ENCODE data around the gene NFASC.

NFASC gene

DNA sequence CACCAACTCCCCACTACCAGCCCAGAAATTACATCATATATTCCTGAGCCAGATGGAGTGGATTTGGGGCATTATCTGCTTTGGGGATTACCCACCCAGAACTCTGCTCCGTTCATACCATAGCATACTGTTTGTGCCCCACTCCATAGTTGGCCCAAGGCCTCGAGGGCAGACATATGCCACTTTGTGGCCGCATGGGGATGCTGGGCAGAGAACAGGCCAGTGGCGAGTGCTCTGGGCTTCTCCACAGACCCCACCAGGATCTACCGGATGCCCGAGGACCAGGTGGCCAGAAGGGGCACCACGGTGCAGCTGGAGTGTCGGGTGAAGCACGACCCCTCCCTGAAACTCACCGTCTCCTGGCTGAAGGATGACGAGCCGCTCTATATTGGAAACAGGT is 104.4 kb downstream of the NFASC start:
- no peaks in the 10 kb centered on the region for H3K9me3 ChIP-seq (ENCODE audit: control insufficient read depth, insufficient read depth, low read length)
- H3K4me1 ChIP-seq (ENCODE audit: insufficient read depth, low read length), result peaks cover 5% of the 10 kb centered on the region; the same call in 1 of the 2 replicates
- no peaks in the 10 kb centered on the region for H3K36me3 ChIP-seq (ENCODE audit: insufficient read depth, low read length)
- H3K9ac ChIP-seq (ENCODE audit: low read depth, low read length), result no peak overlapping the region

DNA sequence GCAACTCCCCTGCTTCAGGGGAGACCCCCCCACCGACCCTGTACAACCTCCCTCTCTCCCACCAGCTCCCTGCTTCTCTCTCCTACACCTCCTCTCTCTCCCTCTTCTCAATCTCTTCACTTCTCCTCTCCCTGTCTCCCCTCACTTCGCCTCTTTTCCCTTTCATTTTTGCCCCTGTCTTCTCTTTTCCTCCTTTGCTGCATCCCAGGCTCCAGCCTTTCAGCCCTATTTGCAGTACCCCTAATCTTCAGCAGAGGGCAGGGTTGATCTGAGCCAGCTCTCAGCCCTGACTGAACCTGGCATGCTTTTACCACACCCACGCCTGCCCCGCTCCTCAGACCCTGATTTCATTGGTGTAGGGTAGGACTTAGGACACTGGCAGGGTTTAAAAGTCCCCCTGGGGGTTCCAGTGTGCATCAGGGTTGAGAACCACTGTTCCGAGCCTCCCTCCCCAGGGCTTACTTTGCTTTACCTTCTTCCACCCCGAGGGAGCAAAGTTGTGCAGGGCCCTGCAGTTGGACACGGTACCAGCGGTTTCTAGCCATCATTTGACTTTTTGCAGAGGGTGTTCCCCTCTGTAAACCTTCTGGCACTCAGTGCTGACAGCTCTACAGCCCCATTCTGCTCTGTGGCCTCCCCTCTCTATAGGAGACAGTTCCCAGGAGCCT is 105.0 kb downstream of the NFASC start:
- H3K9ac ChIP-seq (ENCODE audit: low read depth, low read length), result no peak overlapping the region
- no peaks in the 10 kb centered on the region for H3K9me3 ChIP-seq (ENCODE audit: control insufficient read depth, insufficient read depth, low read length)
- peaks cover 5% of the 10 kb centered on the region; the same call in 1 of the 2 replicates for H3K4me1 ChIP-seq (ENCODE audit: insufficient read depth, low read length)
- no peaks in the 10 kb centered on the region for H3K36me3 ChIP-seq (ENCODE audit: insufficient read depth, low read length)

DNA sequence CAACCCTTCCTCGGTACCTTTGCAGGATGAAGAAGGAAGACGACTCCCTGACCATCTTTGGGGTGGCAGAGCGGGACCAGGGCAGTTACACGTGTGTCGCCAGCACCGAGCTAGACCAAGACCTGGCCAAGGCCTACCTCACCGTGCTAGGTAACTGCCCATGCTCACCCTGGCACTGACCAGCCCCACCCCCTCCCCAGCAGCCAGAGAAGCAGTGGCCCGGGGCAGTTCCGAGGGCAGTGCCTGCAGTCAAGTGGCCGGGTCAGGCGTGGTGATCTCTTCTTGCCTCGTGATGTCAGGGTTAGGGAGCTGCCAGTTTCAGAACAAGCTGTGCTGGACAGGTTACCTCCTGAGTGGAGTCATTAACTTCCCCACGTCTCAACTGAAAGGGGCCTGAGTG is 106.0 kb downstream of the NFASC start:
- Histone ChIP-seq H3K4me1 (ENCODE audit: insufficient read depth, low read length) (peaks cover 4% of the 10 kb centered on the region; the same call in 1 of the 2 replicates), H3K9ac (ENCODE audit: low read depth, low read length) (no peak overlapping the region), H3K36me3 (ENCODE audit: insufficient read depth, low read length) (no peaks in the 10 kb centered on the region), H3K9me3 (ENCODE audit: control insufficient read depth, insufficient read depth, low read length) (no peaks in the 10 kb centered on the region)

DNA sequence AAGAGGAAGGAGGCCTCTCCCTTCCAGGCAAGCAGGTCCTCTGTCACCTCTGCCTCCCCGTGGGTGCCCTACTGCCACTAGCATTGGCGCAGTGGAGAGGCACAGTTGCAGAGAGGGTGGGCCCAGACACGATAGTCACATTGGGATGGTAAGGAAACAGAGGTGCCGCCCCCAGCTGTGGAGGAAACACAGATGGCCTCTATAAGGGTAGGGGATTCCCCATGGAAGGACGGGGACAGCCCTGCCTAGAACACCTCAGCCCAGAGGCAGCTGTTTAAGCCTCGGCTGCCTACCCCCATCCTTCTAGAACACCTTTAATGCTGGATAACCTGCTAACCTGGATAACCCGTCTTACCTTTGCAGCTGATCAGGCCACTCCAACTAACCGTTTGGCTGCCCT is 106.7 kb downstream of the NFASC start:
- Histone ChIP-seq H3K4me1 (ENCODE audit: insufficient read depth, low read length) (no peaks in the 10 kb centered on the region), H3K36me3 (ENCODE audit: insufficient read depth, low read length) (no peaks in the 10 kb centered on the region), H3K9me3 (ENCODE audit: control insufficient read depth, insufficient read depth, low read length) (no peaks in the 10 kb centered on the region), H3K9ac (ENCODE audit: low read depth, low read length) (no peak overlapping the region)

DNA sequence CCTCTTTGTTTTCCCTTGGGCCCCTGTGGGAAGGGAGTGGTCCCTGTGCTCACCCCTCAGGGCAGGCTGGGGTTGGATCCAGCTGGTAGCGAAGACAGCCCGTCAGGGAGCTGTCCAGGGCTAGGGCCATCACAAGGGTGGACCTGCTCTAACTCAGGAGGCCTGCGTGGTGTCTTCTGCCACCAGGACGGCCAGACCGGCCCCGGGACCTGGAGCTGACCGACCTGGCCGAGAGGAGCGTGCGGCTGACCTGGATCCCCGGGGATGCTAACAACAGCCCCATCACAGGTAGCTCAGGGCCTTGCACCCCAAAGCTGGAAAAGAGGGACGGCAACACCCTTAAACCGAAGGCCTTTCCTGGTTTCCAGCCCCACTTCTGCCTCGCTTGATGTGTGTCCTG is 108.1 kb downstream of the NFASC start:
- Histone ChIP-seq H3K4me1 (ENCODE audit: insufficient read depth, low read length) (no peaks in the 10 kb centered on the region), H3K9me3 (ENCODE audit: control insufficient read depth, insufficient read depth, low read length) (no peaks in the 10 kb centered on the region), H3K36me3 (ENCODE audit: insufficient read depth, low read length) (no peaks in the 10 kb centered on the region), H3K9ac (ENCODE audit: low read depth, low read length) (no peak overlapping the region)

DNA sequence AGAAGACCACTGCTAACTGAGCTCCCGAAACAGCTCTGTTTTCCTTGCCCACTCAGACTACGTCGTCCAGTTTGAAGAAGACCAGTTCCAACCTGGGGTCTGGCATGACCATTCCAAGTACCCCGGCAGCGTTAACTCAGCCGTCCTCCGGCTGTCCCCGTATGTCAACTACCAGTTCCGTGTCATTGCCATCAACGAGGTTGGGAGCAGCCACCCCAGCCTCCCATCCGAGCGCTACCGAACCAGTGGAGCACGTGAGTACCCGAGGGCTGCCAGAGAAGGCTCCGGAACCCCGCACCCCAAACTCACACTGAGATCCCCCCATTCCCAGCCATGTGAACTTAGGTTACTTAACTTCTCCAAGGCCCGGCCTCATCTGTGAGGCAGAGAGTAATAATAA is 108.6 kb downstream of the NFASC start:
- H3K36me3 ChIP-seq (ENCODE audit: insufficient read depth, low read length), result no peaks in the 10 kb centered on the region
- H3K4me1 ChIP-seq (ENCODE audit: insufficient read depth, low read length), result no peaks in the 10 kb centered on the region
- no peak overlapping the region for H3K9ac ChIP-seq (ENCODE audit: low read depth, low read length)
- no peaks in the 10 kb centered on the region for H3K9me3 ChIP-seq (ENCODE audit: control insufficient read depth, insufficient read depth, low read length)

DNA sequence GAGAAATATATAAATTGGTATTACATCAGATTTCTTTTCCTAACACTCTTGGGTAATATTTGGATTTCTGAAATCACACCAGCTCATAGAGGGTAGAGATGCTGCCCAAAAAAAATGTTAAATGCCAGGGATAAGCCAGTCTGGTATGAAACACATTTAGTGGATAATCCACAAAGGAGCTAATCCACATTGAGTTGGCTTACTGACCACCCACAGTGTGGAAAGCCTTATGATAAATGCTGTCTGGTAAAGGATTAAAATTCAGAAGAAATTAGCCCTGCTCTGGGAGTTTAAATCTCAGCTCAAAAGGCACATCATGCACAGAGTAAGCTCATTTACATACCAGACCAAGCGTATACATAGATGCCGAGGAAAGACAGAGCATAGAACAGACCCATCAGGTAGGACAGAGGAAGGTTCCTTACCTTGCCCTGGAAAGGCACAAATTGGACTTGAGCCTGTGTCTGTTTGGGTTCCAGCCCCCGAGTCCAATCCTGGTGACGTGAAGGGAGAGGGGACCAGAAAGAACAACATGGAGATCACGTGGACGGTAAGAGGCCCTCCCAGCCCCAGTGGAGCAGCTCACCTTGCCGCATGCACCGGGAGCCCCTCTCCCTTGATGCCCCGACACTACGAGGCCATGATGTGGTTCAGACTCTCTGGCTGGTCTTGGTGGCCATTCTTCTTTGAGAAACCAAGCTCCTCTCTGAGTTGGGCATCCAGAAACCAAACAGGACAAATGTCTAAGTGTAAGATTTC is 109.4 kb downstream of the NFASC start:
- Histone ChIP-seq H3K9ac (ENCODE audit: low read depth, low read length) (no peak overlapping the region), H3K36me3 (ENCODE audit: insufficient read depth, low read length) (no peaks in the 10 kb centered on the region), H3K9me3 (ENCODE audit: control insufficient read depth, insufficient read depth, low read length) (no peaks in the 10 kb centered on the region), H3K4me1 (ENCODE audit: insufficient read depth, low read length) (no peaks in the 10 kb centered on the region)

DNA sequence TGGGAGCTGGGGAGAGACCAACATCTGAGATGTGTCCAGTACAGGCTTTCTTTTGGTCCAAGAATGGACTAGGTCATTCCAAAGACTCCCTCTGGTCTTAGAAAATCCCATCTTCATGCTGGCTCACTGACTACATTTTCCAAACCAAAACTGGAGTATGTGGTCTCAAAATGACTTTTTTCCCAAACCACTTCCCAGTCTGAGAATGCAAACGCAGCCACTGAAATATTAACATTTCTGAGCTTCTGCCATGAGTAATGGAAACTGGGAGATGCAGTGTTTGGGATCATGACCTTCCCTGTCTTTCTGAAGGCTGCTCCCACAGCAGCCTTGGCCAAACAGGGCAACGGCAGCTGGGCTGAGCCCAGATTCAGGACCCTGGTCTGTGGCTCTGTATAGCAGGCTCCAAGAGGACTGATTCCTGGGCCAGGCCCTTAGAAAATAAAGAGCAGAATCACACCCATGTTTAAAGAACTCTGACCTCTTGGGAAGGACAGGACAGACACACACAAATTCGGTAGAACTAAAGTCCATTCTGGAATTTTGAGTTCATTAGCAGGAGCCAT is 110.3 kb downstream of the NFASC start:
- Histone ChIP-seq H3K36me3 (ENCODE audit: insufficient read depth, low read length) (no peaks in the 10 kb centered on the region), H3K9me3 (ENCODE audit: control insufficient read depth, insufficient read depth, low read length) (no peaks in the 10 kb centered on the region), H3K9ac (ENCODE audit: low read depth, low read length) (no peak overlapping the region), H3K4me1 (ENCODE audit: insufficient read depth, low read length) (no peaks in the 10 kb centered on the region)

DNA sequence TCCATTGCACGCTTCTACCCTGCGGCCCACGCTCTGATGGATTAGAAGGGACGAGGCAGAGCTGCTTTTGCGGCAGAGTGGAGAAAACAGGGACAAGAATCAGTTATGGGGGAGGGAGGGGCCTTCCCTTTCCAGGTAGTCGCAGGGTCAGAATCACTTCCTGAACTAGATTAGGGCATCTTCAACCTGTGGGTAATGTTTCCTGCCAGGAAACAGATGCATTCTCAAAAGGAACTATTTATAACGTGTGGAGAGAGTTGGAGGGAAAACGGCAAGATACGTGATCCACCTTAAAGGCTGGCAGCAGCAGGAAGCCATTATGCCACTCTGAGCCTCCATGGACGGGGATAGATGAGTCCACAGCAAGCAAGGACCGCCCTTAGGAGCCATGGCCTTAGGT is 112.5 kb downstream of the NFASC start:
- no peak overlapping the region for H3K9ac ChIP-seq (ENCODE audit: low read depth, low read length)
- no peaks in the 10 kb centered on the region for H3K9me3 ChIP-seq (ENCODE audit: control insufficient read depth, insufficient read depth, low read length)

DNA sequence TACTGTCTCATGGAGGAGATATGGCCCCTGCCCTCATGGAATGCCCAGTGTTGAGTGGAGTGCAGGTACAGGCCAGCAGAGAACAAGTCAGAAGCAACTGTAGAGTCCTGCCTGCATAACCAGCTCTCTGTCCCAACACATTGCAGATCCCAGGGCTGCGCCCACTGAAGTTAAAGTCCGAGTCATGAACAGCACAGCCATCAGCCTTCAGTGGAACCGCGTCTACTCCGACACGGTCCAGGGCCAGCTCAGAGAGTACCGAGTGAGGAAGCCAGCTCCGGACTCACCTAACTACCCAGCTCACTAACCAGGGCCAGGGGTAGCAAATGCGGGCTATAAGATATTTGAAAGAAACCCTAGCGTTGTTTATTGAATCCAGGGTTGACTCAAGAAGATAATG is 113.2 kb downstream of the NFASC start:
- Histone ChIP-seq H3K9ac (ENCODE audit: low read depth, low read length) (no peak overlapping the region), H3K4me1 (ENCODE audit: insufficient read depth, low read length) (no peaks in the 10 kb centered on the region), H3K9me3 (ENCODE audit: control insufficient read depth, insufficient read depth, low read length) (no peaks in the 10 kb centered on the region)

More for the DNA sequence above, 112.5 kb downstream of the NFASC start:
- H3K4me1 ChIP-seq (ENCODE audit: insufficient read depth, low read length), result no peaks in the 10 kb centered on the region
- H3K36me3 ChIP-seq (ENCODE audit: insufficient read depth, low read length), result no peaks in the 10 kb centered on the region

DNA sequence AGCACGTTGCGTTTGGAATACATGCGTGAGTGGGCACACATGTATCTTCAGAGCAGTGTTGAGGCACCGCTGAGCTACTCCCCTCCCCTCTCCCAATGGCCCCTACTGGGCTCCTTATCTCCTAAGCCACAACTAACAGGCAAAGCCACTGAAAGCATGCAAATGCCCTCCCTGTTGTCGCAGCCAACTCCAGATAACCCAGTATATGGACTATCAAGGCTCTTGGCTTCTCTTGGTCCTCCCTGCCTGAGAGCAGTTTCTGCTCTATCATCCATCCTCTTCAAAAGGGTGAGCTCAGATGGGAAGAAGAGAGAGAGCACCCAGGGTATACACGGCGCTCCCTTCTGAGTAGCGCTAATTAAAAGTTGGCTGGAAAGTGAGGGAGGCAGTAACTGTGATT is 113.8 kb downstream of the NFASC start:
- H3K36me3 ChIP-seq (ENCODE audit: insufficient read depth, low read length), result no peaks in the 10 kb centered on the region

More for the DNA sequence above, 113.2 kb downstream of the NFASC start:
- no peaks in the 10 kb centered on the region for H3K36me3 ChIP-seq (ENCODE audit: insufficient read depth, low read length)

DNA sequence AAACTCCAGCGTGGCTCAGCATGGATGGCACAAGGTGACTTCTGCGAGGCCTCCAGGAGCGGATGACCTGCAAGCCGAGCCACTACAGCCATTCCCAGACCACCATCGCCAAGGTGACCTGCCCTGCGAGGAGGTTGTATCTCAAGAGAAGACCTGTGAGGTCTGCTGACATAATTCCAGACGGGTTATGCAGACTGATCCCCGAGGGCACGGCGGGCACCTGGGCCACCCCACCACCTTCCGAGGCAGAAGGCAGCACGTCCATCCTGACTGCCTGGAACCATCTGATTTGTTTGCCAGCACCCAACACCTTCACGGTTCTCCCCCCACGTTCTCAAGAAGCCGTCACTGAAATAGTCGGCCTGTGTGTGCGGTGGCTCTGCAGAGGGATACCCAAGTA is 115.5 kb downstream of the NFASC start:
- Histone ChIP-seq H3K4me1 (ENCODE audit: insufficient read depth, low read length) (peaks cover 15% of the 10 kb centered on the region), H3K36me3 (ENCODE audit: insufficient read depth, low read length) (no peaks in the 10 kb centered on the region), H3K9me3 (ENCODE audit: control insufficient read depth, insufficient read depth, low read length) (no peaks in the 10 kb centered on the region), H3K9ac (ENCODE audit: low read depth, low read length) (no peak overlapping the region)

More for the DNA sequence above, 113.8 kb downstream of the NFASC start:
- Histone ChIP-seq H3K4me1 (ENCODE audit: insufficient read depth, low read length) (peaks cover 1% of the 10 kb centered on the region; the same call in 1 of the 2 replicates), H3K9me3 (ENCODE audit: control insufficient read depth, insufficient read depth, low read length) (no peaks in the 10 kb centered on the region), H3K9ac (ENCODE audit: low read depth, low read length) (no peak overlapping the region)

DNA sequence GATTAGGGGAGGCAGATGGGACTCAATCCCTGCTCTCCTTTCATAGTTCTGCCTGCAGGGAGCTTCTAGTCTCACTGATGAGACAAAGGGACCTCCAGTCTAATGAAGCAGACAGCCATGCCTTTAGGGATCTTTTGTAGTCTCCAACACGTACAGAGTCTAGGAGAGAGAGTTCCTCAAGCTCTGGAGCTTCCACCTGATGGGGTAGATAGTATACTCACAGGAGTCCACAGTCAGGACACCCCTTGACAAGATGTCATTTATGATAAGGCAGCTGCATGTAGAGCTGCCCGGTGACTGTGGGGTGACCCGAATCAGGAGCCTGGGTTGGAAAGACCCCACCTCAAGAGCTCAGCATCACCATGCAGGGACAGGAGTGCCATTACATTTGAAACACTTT is 117.0 kb downstream of the NFASC start:
- Histone ChIP-seq H3K9ac (ENCODE audit: low read depth, low read length) (no peak overlapping the region), H3K9me3 (ENCODE audit: control insufficient read depth, insufficient read depth, low read length) (no peaks in the 10 kb centered on the region), H3K36me3 (ENCODE audit: insufficient read depth, low read length) (no peaks in the 10 kb centered on the region)

DNA sequence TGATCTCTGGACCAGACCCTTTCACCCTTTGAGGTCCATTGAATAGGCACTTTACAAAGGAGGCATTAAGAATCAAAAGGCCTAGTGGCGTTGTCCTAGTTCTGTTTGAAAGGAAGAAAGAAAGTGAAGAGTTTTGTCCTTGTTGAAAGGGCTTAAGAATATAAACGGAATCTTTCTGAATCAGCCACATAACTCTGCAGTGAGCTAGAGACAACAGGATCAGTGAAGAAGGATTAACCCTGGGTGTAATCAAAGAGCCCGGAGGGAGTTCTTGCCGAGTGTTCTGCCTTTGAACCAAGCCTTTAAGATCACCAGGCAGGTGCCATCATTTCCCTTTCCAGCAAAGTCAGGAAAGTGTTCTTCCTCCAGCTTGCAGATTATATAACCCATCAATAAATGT is 117.5 kb downstream of the NFASC start:
- peaks cover 25% of the 10 kb centered on the region for H3K4me1 ChIP-seq (ENCODE audit: insufficient read depth, low read length)

More for the DNA sequence above, 117.0 kb downstream of the NFASC start:
- H3K4me1 ChIP-seq (ENCODE audit: insufficient read depth, low read length), result peaks cover 25% of the 10 kb centered on the region

More for the DNA sequence above, 117.5 kb downstream of the NFASC start:
- Histone ChIP-seq H3K36me3 (ENCODE audit: insufficient read depth, low read length) (no peaks in the 10 kb centered on the region), H3K9ac (ENCODE audit: low read depth, low read length) (no peak overlapping the region), H3K9me3 (ENCODE audit: control insufficient read depth, insufficient read depth, low read length) (no peaks in the 10 kb centered on the region)
